Smooth muscle cell of the brain vasculature (primary cell): ENCODE results near the gene CPXM1.
A peak's percentile ranks its signal among the peaks of the same experiment; 100 is the strongest.

Source experiments
- DNase-seq: peaks from one replicate; pipeline ENCODE4 v3.0.0-alpha.2; 2012; ENCODE audit warnings: low read depth, low spot score

The CPXM1 gene

DNA sequence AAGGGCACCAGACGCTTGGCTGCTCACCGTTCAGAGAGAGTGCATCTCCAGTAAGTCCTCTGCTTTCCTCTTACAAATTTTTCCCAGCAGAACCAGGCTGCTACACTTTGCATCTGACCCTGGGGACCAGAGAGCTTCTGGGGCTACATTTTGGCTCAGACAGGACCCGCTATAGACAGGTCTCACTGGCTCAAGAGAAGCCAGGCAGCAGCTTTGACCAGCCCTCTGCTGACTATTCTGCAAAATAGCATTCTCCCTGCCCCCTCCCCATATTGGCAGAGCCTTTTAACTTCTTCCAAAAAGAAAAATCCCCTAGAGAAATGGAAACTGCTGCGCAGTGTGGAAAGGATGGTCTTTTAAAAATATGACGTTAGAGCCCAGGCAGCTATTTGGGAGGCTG, 37.2 kb downstream of the CPXM1 start:
- DNase-seq: no peak

GRCh38 chr20:2762578-2763131, 37.8 kb downstream of the CPXM1 start:
- no peak for DNase-seq

- no peak for DNase-seq
Observed at GRCh38 chr20:2761885-2762284, 38.5 kb downstream of the CPXM1 start.

- no peak for DNase-seq
Observed at GRCh38 chr20:2760952-2761305, 39.5 kb downstream of the CPXM1 start.

DNA sequence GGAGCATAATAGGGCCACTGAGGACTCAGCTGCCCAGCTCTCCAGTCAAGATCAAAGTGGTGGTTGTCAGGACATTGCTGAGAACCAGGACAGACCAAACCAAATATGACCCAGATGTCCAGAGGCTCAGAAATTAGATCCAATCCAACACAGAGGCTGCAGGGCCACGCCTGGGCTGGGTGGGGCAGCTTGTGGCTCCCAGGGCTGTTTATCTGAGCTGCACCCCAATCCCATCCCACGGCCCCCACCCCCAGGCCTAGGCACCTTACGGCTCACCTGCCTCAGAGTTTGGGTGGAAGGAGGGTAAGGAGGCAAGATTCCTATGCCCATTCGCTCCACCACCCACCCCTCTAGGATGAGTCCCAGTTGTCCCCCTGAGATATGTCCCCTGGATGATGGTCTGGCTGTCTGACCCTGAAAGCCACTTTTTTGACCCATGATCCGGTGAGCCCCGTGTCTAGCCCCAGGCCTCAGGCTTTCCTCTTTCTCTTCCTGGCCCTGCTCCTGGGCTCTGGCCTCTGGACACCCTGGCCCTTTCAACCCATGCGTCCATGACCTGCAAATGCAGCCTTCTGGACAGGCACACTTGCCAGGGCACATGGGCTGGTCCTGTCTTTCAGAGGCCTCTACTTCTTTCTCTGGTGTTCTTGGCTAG, 40.0 kb downstream of the CPXM1 start:
- no peak for DNase-seq

- DNase-seq: peak; percentile 32
Observed at GRCh38 chr20:2759603-2760296, 40.7 kb downstream of the CPXM1 start.

DNA sequence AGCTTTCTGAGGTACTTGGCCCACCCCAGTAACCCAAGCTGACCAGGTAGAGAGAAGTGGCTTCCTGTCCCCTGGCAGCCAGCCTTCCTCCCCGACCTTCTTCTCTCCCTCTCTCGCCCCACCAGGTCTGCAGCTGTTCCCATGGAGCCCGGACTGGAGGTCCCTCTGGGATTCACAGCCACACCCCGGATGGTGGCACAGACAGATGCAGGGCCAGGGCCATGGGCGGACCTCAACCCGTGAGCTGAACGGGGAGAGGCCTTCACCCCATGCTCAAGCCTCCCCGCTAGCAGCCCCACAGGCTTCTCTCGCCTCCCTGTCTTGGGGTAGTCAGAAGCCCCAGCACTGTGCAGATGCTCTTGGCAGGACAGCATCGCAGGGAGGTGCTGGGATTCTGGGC, 41.3 kb downstream of the CPXM1 start:
- DNase-seq: no peak

DNA sequence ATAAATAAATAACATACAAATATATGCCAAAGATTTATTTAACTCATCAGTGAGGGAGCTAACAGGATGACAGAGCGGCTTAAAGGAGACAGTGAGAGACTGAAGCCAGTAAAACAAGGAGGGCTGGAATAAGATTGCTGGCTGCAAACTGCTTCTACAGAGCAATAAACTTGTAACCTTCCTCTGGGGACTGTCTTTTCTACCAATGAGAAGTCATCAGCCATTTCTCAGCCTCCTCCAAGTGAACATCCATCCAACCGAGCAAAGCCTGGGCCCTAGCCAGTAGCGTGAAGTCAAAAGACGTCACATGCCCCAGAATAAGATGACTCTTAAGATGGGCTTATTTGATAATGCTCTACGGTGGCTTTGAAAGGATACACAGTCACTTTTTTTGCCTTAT, 42.5 kb downstream of the CPXM1 start:
- DNase-seq: no peak

GRCh38 chr20:2757001-2757400, 43.4 kb downstream of the CPXM1 start:
- DNase-seq: no peak

DNA sequence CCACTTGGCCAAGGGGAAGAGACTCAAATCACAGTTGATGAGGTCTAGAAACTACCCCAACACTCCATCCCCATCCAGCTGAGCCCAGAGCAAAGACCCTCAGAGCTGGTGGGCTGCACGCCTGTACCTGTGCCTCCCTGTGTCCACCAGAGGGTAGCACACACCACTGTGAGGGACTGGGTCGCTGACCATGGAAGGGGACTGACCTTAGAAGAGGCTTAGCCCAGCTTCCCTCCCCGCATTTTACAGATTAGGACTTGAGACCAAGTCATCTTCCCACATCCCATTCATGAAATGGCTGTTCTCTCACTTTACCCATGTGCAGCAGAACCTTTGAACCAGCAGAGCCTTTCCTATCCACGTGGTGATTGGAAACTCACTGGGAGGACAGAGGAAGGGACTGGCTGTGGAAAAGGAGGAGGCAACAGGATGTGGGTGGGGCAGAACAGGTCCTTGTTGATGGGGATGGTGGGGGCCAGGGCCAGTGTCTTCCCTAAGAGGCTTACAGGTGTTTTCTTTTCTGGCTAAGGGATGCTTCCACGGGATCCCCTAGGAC, 44.3 kb downstream of the CPXM1 start:
- peak; percentile 23 for DNase-seq

- no peak for DNase-seq
Observed at GRCh38 chr20:2755451-2756055, 44.9 kb downstream of the CPXM1 start.

DNA sequence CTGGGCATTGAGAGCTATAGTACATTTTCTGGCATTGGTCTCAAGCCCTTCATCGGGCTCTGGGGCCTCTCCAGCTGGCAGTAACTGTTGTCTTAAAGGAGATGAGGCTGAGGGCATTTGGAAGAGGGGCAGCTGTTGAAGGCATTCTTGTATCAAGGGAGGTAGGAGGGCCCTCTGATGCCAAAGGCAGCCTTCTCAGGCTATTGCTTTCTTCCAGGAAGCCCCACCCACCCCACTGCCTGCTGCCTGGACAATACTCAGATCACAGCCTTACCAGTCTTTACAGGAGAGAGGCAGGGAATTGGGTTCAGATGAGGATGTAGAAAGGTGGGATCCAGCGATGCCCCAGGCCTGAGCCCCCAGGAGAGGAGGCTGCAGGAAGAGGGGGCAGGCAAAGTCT, 46.0 kb downstream of the CPXM1 start:
- DNase-seq: no peak

- no peak for DNase-seq
Observed at GRCh38 chr20:2753461-2754040, 46.9 kb downstream of the CPXM1 start.

DNA sequence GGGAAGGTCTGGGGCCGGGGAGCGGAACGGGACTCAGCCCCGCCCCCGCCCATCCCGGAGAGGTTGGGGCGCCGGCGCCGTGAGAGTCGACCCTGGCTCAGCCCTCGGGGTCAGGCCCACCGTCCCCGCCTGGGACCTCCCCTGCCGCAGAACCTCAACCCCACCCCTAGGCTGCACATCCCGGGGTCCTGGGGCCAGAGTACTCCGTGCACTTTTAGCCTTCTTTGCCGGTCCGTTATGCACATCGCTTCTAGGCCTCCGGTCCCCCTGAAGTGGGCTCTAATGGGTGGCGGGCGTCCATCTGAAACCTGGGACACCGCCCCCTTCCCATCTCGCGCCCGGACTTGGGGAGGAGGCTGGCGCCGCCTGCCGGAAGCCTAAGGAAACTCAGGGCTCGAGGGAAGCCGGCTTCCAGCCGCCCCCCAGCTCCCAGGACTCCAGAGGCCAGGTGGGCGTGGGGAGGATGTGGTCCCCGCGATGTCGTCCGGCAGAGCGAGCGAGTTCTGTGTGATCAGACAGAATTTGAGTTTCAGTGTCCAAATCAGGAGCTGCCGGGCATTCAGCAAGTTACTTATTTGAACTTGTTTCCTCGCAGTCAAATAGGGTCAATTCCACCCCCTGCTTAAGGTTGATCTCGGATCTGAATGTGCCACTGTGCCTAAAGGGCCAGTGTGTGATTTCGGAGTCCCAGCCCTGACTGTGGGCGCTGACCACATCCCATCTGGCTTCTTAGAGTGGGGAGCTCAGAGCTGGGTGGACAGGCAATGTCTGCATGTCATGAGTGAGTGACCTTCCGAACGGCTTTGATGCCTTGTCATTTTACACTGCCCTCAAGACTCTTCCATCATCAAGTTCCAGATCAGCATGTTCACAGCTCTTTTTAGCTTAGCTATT, 47.6 kb downstream of the CPXM1 start:
- peak; percentile 26 for DNase-seq

DNA sequence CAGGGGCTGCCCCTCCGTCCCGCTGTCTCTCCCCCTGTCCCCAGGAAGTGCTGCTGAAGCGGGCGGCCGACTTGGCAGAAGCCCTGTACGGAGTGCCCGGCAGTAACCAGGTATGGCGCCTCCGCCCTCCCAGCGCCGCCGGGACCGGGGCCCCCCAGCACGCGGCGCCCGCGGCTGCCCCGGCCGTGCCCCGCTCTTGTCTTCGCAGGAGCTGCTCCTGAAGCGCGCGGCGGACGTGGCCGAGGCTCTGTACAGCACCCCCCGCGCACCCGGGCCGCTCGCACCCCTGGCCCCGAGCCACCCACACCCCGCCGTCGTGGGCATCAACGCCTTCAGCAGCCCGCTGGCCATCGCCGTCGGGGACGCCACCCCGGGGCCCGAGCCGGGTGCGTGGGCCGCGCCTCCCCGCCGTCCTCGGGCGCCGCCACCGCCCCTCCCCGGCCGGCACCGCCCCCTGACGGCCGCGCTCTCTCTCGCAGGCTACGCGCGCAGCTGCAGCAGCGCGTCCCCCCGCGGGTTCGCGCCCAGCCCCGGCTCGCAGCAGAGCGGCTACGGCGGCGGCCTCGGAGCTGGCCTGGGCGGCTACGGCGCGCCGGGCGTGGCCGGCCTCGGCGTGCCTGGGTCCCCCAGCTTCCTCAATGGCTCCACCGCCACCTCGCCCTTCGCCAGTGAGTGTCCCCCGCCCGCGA, 48.4 kb downstream of the CPXM1 start:
- DNase-seq: no peak

DNA sequence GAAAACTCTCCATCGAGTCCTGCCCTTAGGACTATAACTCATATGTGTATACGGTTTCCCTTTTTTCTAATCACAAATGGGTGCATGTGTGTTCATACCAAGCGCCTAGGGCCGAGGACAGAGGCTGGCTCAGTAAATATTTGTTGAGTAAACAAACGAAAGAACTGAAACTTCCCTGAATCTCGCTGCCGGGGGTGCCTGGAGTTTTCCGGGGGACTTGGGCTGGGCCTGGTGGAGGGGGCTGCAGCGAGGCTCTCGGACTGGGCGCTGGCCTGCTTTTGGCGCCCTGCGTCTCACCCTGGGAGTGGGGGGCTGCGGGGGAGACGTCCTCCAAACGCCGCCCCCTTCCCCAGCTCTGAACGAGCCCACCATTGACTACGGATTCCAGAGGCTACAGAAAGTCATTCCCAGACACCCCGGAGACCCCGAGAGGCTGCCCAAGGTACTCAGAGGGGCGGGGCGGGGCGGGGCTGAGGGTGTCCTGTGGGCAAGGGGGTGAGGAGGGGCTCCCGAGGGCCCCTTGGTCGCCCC, 49.0 kb downstream of the CPXM1 start:
- DNase-seq: no peak

DNA sequence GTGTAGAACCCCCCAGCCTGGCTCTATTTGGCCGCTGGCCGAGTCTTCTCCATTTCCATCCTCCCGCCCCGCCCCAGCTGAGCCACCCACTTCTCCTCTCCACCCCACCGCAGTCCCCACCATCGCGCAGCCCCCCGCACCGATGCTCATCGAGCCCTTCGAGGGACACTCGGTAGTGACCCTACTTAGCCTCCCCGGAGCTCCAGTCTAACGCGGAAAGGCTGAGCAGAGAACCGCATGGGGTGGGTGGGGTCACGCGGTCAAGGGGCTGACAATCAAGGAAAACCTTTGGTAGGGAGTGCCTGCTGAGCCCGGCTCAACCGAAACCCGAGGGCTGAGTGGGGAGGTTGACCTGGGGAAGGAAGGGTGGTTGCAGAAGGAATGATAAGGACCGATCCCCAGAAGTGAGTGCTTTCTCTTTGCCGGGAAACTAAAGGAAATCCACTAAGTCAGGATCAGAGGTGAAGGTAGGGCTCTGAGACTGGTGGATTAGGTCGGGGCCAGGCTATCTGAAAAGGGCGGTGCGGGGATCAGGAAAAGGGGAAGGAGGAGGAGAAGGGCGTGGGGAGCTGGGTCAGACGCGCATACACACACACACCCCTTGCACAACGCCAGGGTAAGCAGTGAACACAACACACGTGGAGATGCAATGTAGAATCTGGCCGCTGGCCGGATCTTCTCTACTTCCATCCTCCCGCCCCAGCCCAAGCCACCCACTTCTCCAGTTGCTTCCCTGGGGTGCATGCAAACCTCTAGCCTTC, 49.8 kb downstream of the CPXM1 start:
- peak; percentile 18 for DNase-seq

DNA sequence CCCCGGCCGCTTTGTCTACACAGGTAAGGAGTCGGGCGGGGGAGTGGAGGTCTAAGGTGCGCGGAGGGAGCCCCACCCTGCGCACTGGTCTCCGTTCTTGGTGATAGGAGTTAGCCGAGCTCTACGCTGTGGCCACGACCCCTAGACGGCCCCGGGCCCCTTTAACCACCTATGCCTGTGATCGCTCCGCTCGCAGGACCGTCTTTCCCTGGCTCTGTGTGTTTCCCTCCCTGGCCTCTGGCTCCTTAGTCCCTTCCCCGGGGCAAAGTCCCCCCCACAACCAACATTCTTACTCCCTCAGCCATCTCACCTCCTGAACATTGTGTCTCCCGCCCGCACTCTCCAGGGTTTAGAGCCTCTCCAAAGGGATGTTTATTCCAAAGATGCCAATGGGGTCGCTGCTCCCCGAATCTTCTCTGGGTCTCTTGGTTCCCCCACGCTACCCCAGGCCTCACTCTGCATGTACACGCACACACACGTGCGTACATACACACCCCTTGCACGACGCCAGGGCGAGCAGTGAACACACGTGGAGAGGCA, 50.4 kb downstream of the CPXM1 start:
- DNase-seq: no peak

GRCh38 chr20:2749343-2749950, 51.0 kb downstream of the CPXM1 start:
- DNase-seq: no peak
